ENCODE results near the gene HSPA12B. TPM values are rescaled to one million over a fixed set of nuclear protein-coding genes. Genes with fewer than 3 reads are reported as not detected.

Gene HSPA12B
- under 0.01 TPM in 1 of 2 replicates, not detected in the other for total RNA-seq

- no peak for TF ChIP-seq CTCF (IDR thresholded peaks at IDR 0.05; ENCODE audit: insufficient read depth, low read depth, low read length)
- H3K4me3 ChIP-seq (ENCODE audit: low read depth, low read length), result peak within 1 kb of the TSS; percentile 25
- no peak for DNase-seq (ENCODE audit: low read depth)
These were observed at the start of gene HSPA12B for GRCh38 chr20:3732327-3733118. TSS of gene HSPA12B (plus strand) at chr20:3732685. CDS start at chr20:3738675, 5,990 bp downstream.

GRCh38 chr20:3685341-3685740 is 47.1 kb upstream of the HSPA12B start:
- TF ChIP-seq CTCF (IDR thresholded peaks at IDR 0.05; ENCODE audit: insufficient read depth, low read depth, low read length), result no peak
- DNase-seq (ENCODE audit: low read depth), result peak; percentile 64

GRCh38 chr20:3686421-3686820 is 46.1 kb upstream of the HSPA12B start:
- H3K4me3 ChIP-seq (ENCODE audit: low read depth, low read length), result no peak overlapping the region
- TF ChIP-seq CTCF (IDR thresholded peaks at IDR 0.05; ENCODE audit: insufficient read depth, low read depth, low read length), result no peak
- no peak for DNase-seq (ENCODE audit: low read depth)

More at GRCh38 chr20:3685341-3685740, 47.1 kb upstream of the HSPA12B start:
- no peak overlapping the region for H3K4me3 ChIP-seq (ENCODE audit: low read depth, low read length)

- TF ChIP-seq CTCF (IDR thresholded peaks at IDR 0.05; ENCODE audit: insufficient read depth, low read depth, low read length), result peak; percentile 11
- peak; percentile 98 for DNase-seq (ENCODE audit: low read depth)
- H3K4me3 ChIP-seq (ENCODE audit: low read depth, low read length), result no peak overlapping the region
These were observed 45.6 kb upstream of the HSPA12B start for GRCh38 chr20:3686867-3687321.

GRCh38 chr20:3687655-3688054 is 44.8 kb upstream of the HSPA12B start:
- peak; percentile 79 for DNase-seq (ENCODE audit: low read depth)
- H3K4me3 ChIP-seq (ENCODE audit: low read depth, low read length), result no peak overlapping the region
- TF ChIP-seq CTCF (IDR thresholded peaks at IDR 0.05; ENCODE audit: insufficient read depth, low read depth, low read length), result no peak

- no peak for DNase-seq (ENCODE audit: low read depth)
- H3K4me3 ChIP-seq (ENCODE audit: low read depth, low read length), result no peak overlapping the region
- TF ChIP-seq CTCF (IDR thresholded peaks at IDR 0.05; ENCODE audit: insufficient read depth, low read depth, low read length), result no peak
These were observed 42.5 kb upstream of the HSPA12B start for GRCh38 chr20:3689978-3690377.
